ENCODE results near the gene CFL1. TPM values are rescaled to one million over a fixed set of nuclear protein-coding genes. Genes with fewer than 3 reads are reported as not detected.
"Not testable (repeated sequence)": the region's sequence is repeated elsewhere in the genome, so short reads cannot be mapped to it uniquely, and the experiment has no call there.

The CFL1 gene
- total RNA-seq, 4 donors from 2014 or later = 485 to 798 (median 586) TPM

- DNase-seq (ENCODE audit: low spot score) = no peak
- ATAC-seq (ENCODE audit: low FRiP score) = no peak
- no peak for TF ChIP-seq CTCF (IDR thresholded peaks at IDR 0.05)
These were observed 8.2 kb downstream of the CFL1 start for GRCh38 chr11:65849771-65850216.

- no peak for TF ChIP-seq CTCF (IDR thresholded peaks at IDR 0.05)
- ATAC-seq (ENCODE audit: low FRiP score) (no peak), DNase-seq (ENCODE audit: low spot score) (no peak)
These were observed 8.6 kb downstream of the CFL1 start for GRCh38 chr11:65849366-65849765.

GRCh38 chr11:65848693-65849092 lies 9.3 kb downstream of the CFL1 start:
- DNase-seq (ENCODE audit: low spot score); ATAC-seq (ENCODE audit: low FRiP score): not testable (repeated sequence)

- no peak for TF ChIP-seq CTCF (IDR thresholded peaks at IDR 0.05)
- ATAC-seq (ENCODE audit: low FRiP score) = no peak
- DNase-seq (ENCODE audit: low spot score) = no peak
These were observed 10.2 kb downstream of the CFL1 start for GRCh38 chr11:65847746-65848145.

GRCh38 chr11:65844231-65844872 lies 13.6 kb downstream of the CFL1 start:
- ATAC-seq (ENCODE audit: low FRiP score) (no peak), DNase-seq (ENCODE audit: low spot score) (no peak)
- no peak for TF ChIP-seq CTCF (IDR thresholded peaks at IDR 0.05)

GRCh38 chr11:65843811-65844210 lies 14.2 kb downstream of the CFL1 start:
- no peak for DNase-seq (ENCODE audit: low spot score)
- TF ChIP-seq CTCF (IDR thresholded peaks at IDR 0.05) = no peak
- ATAC-seq (ENCODE audit: low FRiP score) = no peak

- no peak for TF ChIP-seq CTCF (IDR thresholded peaks at IDR 0.05)
- ATAC-seq (ENCODE audit: low FRiP score) = no peak
- DNase-seq (ENCODE audit: low spot score) = no peak
These were observed 15.8 kb downstream of the CFL1 start for GRCh38 chr11:65842144-65842543.

All from omental fat pad (tissue), 4 donors.